ENCODE measurements around the gene NEB. TPM values are rescaled to one million over a fixed set of nuclear protein-coding genes. Genes with fewer than 3 reads are reported as not detected.
A peak's percentile ranks its signal among the peaks of the same experiment; 100 is the strongest.

NEB gene
- total RNA-seq, 3 donors from 2014 or later: 2.0 to 2.8 (median 2.6) TPM

- Histone ChIP-seq H3K27ac (no peak overlapping the region), H3K4me1 (no peaks in the 10 kb centered on the region), H3K27me3 (no peaks in the 10 kb centered on the region), H3K9me3 (no peaks in the 10 kb centered on the region), H3K4me3 (no peak overlapping the region), H3K36me3 (no peaks in the 10 kb centered on the region)
- intact Hi-C loops (cut with DNase I; ENCODE audit: low total_unique reads): no loop called here
- no peak for DNase-seq (ENCODE audit: low spot score in 2 of 2)
- no peak for TF ChIP-seq POLR2AphosphoS5 (IDR thresholded peaks at IDR 0.05)
- TF ChIP-seq CTCF (IDR thresholded peaks at IDR 0.05): no peak
- TF ChIP-seq POLR2A (IDR thresholded peaks at IDR 0.05): no peak
Observed at GRCh38 chr2:151551556-151551955, 182.7 kb downstream of the NEB start.

DNA sequence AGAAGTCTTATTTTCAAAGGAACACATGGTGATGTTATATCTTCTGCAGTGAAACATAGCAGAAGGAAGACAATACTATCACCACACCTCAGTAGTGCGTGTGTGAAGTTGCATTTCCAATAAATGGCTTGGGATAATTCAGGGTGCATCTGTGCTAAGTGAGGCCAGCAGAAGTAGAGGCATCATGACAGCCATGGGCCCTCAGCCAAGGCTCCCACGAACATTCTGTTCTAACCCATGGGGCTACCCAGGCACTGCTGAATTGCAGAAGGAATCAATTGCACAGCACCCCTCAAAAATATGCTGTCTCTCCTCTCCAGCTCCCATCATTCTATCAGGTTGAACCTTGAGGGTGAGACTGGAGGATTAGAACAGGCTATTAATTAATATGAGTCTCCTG, 185.1 kb downstream of the NEB start:
- DNase-seq (ENCODE audit: low spot score in 2 of 2): no peak
- Histone ChIP-seq H3K9me3 (no peaks in the 10 kb centered on the region), H3K4me3 (no peak overlapping the region), H3K4me1 (no peaks in the 10 kb centered on the region), H3K36me3 (no peaks in the 10 kb centered on the region), H3K27ac (no peak overlapping the region), H3K27me3 (no peaks in the 10 kb centered on the region)
- no peak for TF ChIP-seq POLR2AphosphoS5 (IDR thresholded peaks at IDR 0.05)
- TF ChIP-seq CTCF (IDR thresholded peaks at IDR 0.05): no peak
- TF ChIP-seq POLR2A (IDR thresholded peaks at IDR 0.05): no peak
- intact Hi-C loops (cut with DNase I; ENCODE audit: low total_unique reads): no loop called here

GRCh38 chr2:151544449-151544848, 189.8 kb downstream of the NEB start:
- no peak for DNase-seq (ENCODE audit: low spot score in 2 of 2)
- Histone ChIP-seq H3K27me3 (no peaks in the 10 kb centered on the region), H3K36me3 (no peaks in the 10 kb centered on the region), H3K4me3 (peak overlapping the region in 2 of 3 donors; percentile 4 to 19), H3K4me1 (no peaks in the 10 kb centered on the region), H3K27ac (peak overlapping the region in 1 of 2 donors; percentile 69), H3K9me3 (no peaks in the 10 kb centered on the region)
- intact Hi-C loops (cut with DNase I; ENCODE audit: low total_unique reads): no loop called here
- no peak for TF ChIP-seq CTCF (IDR thresholded peaks at IDR 0.05)
- TF ChIP-seq POLR2A (IDR thresholded peaks at IDR 0.05): no peak
- TF ChIP-seq POLR2AphosphoS5 (IDR thresholded peaks at IDR 0.05): no peak

- H3K9me3 ChIP-seq: no peaks in the 10 kb centered on the region
- no peak for DNase-seq (ENCODE audit: low spot score in 2 of 2)
- peak overlapping the region in 1 of 3 donors; percentile 4 for H3K4me3 ChIP-seq
- no peaks in the 10 kb centered on the region for H3K36me3 ChIP-seq
- H3K27ac ChIP-seq: peak overlapping the region in 1 of 2 donors; percentile 69
- H3K27me3 ChIP-seq: no peaks in the 10 kb centered on the region
- no peak for TF ChIP-seq POLR2AphosphoS5 (IDR thresholded peaks at IDR 0.05)
- TF ChIP-seq CTCF (IDR thresholded peaks at IDR 0.05): no peak
- TF ChIP-seq POLR2A (IDR thresholded peaks at IDR 0.05): no peak
- intact Hi-C loops (cut with DNase I; ENCODE audit: low total_unique reads): no loop called here
- H3K4me1 ChIP-seq: no peaks in the 10 kb centered on the region
Observed at GRCh38 chr2:151543876-151544275, 190.4 kb downstream of the NEB start.

- intact Hi-C loops (cut with DNase I; ENCODE audit: low total_unique reads): no loop called here
- Histone ChIP-seq H3K27me3 (no peaks in the 10 kb centered on the region), H3K36me3 (no peaks in the 10 kb centered on the region), H3K4me3 (no peak overlapping the region), H3K4me1 (no peaks in the 10 kb centered on the region), H3K9me3 (no peaks in the 10 kb centered on the region), H3K27ac (no peak overlapping the region)
- TF ChIP-seq POLR2A (IDR thresholded peaks at IDR 0.05) (no peak), POLR2AphosphoS5 (IDR thresholded peaks at IDR 0.05) (no peak), CTCF (IDR thresholded peaks at IDR 0.05) (no peak)
- no peak for DNase-seq (ENCODE audit: low spot score in 2 of 2)
Observed at GRCh38 chr2:151534001-151534400, 200.3 kb downstream of the NEB start.
